Posterior vena cava (tissue), 2 donors: ENCODE results near the gene SHF. TPM values are rescaled to one million over a fixed set of nuclear protein-coding genes. Genes with fewer than 3 reads are reported as not detected.

ENCODE experiments used
- DNase-seq: peaks from one replicate; pipeline ENCODE4 v3.0.0-alpha.2; 2020; ENCODE audit warnings: low spot score
- intact Hi-C, 2 donors: fragments of 100-400 bp; cut with DNase I; formaldehyde crosslinking; loops; one replicate each; pipeline versions ENCODE4 v1.14.1 to v1.14.2; 2022 to 2023
- total RNA-seq, 2 donors: library from RNA; stranded (reverse); fragmentation: NEBNext Ultra II Directional; extraction: Animal tissue kit (Norgen Biotek cat#: 25700); gene quantifications; one replicate each; pipeline ENCODE4 v1.2.1, GENCODE V29; 2021
- donor health status: DM: yes; HTN: yes; CAD: no.
- donor health status: DM: yes; HTN: yes; CAD: no.

SHF gene
- total RNA-seq, 2 donors from 2014 or later: 8.0 to 8.5 TPM

DNA sequence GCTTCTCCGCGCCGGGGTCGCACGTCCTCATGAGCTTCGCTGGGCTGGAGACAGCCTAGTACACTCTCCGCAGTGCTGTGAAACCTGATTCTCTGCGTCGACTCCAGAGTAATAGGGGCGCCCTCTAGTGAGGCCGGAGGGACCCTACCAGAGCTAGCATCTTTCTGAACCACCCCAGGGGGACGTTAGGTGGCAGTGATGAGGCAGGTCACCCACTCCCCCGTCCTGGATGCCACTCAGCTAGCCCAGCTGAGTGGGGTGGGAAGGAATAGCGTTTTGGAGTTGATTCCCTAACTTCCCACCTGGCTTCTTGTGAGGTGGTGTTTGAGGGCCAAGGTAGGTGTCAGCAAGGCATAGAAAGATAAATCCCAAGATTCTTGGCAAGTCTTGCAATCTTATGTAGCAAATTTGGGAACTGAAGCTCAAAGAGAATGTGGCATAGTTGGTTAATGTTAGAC is 69.6 kb downstream of the SHF start:
- intact Hi-C loops: no loop called here
- DNase-seq: peak; percentile 94

DNA sequence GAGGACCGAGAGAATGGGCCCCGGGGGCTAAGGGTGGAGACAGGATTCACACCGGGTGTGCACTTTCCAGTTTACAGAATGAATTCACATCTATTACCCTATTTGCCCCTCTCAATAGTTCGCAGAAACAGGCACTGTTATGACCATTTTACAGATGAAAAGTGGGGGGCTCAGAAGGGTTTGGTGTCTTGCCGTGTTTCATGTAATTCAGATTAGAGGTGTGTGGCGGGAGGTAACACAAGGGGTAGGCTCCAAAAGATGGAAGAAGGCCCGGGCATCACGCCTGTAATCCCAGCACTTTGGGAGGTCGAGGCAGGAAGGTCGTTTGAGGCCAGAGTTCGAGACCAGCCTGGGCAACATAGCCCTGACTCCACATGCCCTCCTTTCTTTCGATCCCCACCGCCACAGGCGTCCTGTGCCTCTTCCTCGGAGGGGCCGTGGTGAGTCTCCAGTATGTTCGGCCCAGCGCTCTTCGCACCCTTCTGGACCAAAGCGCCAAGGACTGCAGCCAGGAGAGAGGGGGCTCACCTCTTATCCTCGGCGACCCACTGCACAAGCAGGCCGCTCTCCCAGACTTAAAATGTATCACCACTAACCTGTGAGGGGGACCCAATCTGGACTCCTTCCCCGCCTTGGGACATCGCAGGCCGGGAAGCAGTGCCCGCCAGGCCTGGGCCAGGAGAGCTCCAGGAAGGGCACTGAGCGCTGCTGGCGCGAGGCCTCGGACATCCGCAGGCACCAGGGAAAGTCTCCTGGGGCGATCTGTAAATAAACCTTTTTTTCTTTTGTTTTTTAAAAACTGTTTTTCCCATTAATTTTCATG is 70.2 kb downstream of the SHF start:
- intact Hi-C loops: no loop called here
- DNase-seq: peak; percentile 67

Other genes with a start within 250 kb of the SHF start
- not detected for gene TERB2, start 231.3 kb downstream of the SHF start, total RNA-seq
- gene SORD, start 164.8 kb downstream of the SHF start, total RNA-seq: 1 to 10 TPM; 6.7 to 9.3 TPM
- 1 to 10 TPM in 1 of 2 donors, under 1 TPM in 1; 0.57 to 2.7 TPM for gene DUOX2, start 73.8 kb downstream of the SHF start, total RNA-seq
- gene DUOXA2, start 73.6 kb downstream of the SHF start, total RNA-seq: not detected
- 1 to 10 TPM in 1 of 2 donors, under 1 TPM in 1; 0.81 to 5.3 TPM for gene DUOXA1, start 58.1 kb downstream of the SHF start, total RNA-seq
- gene DUOX1, start 58.0 kb downstream of the SHF start, total RNA-seq: 1 to 10 TPM in 1 of 2 donors, under 1 TPM in 1; 0.62 to 4.4 TPM
- gene SLC28A2, start 64.3 kb upstream of the SHF start, total RNA-seq: not detected
- gene GATM, start 190.6 kb upstream of the SHF start, total RNA-seq: 10 to 100 TPM; 26.7 to 27.2 TPM